ENCODE results near the gene PRRC1.

DNA sequence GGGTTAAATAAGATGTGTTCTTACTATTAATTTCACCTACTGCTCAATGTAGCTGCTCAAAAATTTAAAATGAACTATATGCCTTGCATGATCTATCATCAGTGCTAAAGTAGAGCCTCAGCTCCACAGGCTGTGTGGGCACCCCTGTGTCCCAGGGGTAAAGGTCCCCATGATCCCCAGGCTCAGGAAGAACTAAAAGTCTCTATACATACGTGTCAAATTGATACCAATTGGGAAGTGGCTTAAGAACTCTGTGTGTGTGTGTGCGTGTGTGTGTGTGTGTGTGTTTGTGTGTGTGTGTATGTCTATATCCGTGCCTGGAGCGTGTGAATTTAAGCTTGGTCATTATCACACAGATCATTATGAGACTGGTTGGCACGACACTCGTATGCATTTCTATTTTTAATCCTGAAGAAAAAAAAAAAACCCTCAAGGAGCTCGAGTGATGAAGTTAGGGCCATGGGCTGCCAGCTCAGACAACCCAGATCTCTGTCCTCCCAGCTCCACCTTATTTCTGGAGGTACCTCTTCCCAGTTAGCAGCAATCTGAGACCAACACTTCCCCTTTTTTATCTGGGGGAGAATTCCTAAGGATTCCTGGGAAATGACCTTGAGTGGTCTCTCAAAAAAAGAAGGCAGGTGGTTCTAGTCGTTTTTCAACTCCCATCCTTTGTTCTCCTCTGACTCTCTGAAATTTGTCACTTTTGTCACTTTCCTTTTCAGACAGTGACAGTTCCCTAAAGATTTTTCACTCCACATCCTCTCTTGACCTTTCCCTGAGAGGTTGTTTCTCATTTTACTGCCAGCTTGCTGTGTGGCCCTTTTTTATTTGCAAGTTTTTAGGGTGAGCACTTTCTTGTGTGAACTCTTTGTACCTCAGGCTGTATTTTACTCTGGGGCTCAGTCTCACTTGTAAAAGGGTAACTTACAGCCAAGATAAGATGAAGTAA, 85.7 kb downstream of the PRRC1 start:
- TF ChIP-seq, protein P1, sequence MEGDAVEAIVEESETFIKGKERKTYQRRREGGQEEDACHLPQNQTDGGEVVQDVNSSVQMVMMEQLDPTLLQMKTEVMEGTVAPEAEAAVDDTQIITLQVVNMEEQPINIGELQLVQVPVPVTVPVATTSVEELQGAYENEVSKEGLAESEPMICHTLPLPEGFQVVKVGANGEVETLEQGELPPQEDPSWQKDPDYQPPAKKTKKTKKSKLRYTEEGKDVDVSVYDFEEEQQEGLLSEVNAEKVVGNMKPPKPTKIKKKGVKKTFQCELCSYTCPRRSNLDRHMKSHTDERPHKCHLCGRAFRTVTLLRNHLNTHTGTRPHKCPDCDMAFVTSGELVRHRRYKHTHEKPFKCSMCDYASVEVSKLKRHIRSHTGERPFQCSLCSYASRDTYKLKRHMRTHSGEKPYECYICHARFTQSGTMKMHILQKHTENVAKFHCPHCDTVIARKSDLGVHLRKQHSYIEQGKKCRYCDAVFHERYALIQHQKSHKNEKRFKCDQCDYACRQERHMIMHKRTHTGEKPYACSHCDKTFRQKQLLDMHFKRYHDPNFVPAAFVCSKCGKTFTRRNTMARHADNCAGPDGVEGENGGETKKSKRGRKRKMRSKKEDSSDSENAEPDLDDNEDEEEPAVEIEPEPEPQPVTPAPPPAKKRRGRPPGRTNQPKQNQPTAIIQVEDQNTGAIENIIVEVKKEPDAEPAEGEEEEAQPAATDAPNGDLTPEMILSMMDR (IDR thresholded peaks at IDR 0.05), result no peak
- TF ChIP-seq POLR2A (IDR thresholded peaks at IDR 0.05), result no peak

Measured in Peyer's patch (tissue), 4 donors.